Loucy (cell line): ENCODE measurements around the gene EGR4.

Experiments
- EZH2phosphoT487 ChIP-seq: fragments of 200-600 bp; IDR thresholded peaks from 2 replicates; pipeline ENCODE4 v1.6.1; 2018; ENCODE audit warnings: antibody characterized with exemption, mild to moderate bottlenecking, moderate library complexity, borderline replicate concordance
- TF ChIP-seq, protein P1 (sequence below): fragments of 200-600 bp; sonication (generic); conservative IDR thresholded peaks from 2 replicates; pipeline ENCODE4 v1.5.1; 2014; ENCODE audit warnings: mild to moderate bottlenecking, antibody characterized with exemption, low read length

DNA sequence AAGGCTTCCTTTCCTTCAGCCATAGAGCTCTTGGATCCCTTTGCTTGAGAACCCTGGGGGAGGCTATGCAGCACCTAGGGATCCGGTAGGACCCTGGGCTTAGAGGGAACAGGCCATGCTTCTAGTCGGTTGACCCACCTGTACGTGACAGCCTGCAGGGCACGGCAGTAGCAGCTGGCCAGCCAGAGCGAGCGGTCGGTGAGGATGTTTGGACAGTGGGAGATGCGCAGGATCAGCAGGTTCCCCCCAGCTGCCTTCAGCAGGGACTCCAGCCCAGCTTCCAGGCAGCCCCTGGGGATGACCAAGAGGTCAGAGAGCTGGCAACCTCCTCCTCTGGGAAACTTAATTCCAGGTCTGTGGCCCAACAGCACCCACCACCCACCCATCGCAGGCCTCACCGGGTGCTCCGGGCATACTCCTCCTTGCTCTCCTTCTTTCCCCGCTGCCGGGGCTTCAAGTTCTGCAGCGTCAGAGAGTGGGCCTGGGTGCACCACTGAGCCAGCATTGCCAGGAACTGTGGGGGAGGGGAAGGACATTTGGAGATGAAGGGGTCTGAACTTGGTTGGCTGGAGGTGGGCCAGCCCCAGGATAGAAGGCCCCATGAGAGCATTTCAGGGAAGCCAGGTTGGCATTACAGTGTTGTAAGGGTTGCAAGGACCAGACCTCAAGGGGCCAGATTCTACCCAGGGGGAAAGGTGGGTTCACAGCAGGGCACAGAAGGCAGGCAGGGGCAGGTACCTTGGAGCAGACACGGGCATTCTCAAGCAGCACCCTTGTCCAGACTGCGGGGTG is 29.6 kb downstream of the EGR4 start:
- TF ChIP-seq, protein P1, sequence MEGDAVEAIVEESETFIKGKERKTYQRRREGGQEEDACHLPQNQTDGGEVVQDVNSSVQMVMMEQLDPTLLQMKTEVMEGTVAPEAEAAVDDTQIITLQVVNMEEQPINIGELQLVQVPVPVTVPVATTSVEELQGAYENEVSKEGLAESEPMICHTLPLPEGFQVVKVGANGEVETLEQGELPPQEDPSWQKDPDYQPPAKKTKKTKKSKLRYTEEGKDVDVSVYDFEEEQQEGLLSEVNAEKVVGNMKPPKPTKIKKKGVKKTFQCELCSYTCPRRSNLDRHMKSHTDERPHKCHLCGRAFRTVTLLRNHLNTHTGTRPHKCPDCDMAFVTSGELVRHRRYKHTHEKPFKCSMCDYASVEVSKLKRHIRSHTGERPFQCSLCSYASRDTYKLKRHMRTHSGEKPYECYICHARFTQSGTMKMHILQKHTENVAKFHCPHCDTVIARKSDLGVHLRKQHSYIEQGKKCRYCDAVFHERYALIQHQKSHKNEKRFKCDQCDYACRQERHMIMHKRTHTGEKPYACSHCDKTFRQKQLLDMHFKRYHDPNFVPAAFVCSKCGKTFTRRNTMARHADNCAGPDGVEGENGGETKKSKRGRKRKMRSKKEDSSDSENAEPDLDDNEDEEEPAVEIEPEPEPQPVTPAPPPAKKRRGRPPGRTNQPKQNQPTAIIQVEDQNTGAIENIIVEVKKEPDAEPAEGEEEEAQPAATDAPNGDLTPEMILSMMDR = no peak
- no peak for TF ChIP-seq EZH2phosphoT487
